ENCODE results near the gene SLC16A8. TPM values are rescaled to one million over a fixed set of nuclear protein-coding genes. Genes with fewer than 3 reads are reported as not detected.

SLC16A8 gene
- total RNA-seq, 1 experiment from 2014 or later, result not detected

DNA sequence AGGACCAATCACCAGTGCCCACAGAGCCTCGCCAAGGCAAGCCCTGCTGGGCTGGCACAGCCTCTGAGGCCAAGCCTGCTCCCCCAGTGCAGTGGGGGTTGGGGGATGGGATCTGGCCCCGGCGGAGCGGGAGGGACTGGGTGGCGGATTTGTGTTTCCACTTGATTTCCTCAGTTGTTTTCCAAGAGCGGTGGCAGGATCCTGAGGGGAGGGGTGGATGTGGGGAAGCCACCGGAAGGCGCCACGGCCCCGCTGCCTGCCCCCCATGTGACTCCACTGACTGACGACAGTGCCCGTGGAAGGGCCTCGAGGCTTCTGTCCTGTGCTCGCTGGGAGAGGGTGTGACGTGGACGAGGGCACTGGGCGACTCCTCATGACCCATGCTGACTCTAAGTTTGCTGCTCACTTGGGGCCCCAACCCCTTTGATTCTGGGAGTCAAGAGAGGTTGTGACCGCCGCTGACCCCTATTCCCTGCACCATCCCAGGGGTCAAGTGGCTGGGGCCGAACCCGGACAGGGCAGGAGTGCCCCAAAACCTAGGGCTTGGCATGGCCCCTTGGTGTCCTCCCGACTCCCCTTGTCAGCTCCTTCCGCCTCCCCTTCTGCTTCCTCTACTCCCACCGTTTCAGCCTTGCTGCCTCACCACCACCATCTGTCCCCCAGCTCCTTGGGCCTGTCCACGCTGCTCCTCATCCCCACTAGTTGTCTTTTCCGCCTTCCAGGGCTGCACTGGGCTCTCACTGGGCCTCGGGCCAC lies 50.3 kb downstream of the SLC16A8 start:
- peaks cover 14% of the 10 kb centered on the region for H3K27me3 Mint-ChIP-seq (ENCODE audit: unreplicated experiment)
- BruUV-seq (replicated peaks), result no TSS peak
- DNase-seq, result no peak
- peaks cover 13% of the 10 kb centered on the region for H3K36me3 Mint-ChIP-seq (ENCODE audit: insufficient read depth, unreplicated experiment)
- no peaks in the 10 kb centered on the region for H3K9me3 Mint-ChIP-seq (ENCODE audit: low read depth, unreplicated experiment)
- peaks cover 18% of the 10 kb centered on the region for H3K4me1 Mint-ChIP-seq (ENCODE audit: low read depth, unreplicated experiment)
- TF ChIP-seq, protein P1, sequence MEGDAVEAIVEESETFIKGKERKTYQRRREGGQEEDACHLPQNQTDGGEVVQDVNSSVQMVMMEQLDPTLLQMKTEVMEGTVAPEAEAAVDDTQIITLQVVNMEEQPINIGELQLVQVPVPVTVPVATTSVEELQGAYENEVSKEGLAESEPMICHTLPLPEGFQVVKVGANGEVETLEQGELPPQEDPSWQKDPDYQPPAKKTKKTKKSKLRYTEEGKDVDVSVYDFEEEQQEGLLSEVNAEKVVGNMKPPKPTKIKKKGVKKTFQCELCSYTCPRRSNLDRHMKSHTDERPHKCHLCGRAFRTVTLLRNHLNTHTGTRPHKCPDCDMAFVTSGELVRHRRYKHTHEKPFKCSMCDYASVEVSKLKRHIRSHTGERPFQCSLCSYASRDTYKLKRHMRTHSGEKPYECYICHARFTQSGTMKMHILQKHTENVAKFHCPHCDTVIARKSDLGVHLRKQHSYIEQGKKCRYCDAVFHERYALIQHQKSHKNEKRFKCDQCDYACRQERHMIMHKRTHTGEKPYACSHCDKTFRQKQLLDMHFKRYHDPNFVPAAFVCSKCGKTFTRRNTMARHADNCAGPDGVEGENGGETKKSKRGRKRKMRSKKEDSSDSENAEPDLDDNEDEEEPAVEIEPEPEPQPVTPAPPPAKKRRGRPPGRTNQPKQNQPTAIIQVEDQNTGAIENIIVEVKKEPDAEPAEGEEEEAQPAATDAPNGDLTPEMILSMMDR (IDR thresholded peaks at IDR 0.05; ENCODE audit: unreplicated experiment), result no peak
- intact Hi-C loops (cut with micrococcal nuclease; ENCODE audit: unreplicated experiment), result no loop called here
- H3K4me3 Mint-ChIP-seq (ENCODE audit: low read depth, unreplicated experiment), result peak overlapping the region; percentile 1
- CTCF ChIA-PET, result interaction anchor here (0.7 to 1.8 kb wide), 2 partner anchors 15 to 19 kb away, joined by 3 to 12 read pairs; no protein-coding TSS in a partner anchor
- peak overlapping the region; percentile 64 for H3K27ac Mint-ChIP-seq (ENCODE audit: unreplicated experiment)

DNA sequence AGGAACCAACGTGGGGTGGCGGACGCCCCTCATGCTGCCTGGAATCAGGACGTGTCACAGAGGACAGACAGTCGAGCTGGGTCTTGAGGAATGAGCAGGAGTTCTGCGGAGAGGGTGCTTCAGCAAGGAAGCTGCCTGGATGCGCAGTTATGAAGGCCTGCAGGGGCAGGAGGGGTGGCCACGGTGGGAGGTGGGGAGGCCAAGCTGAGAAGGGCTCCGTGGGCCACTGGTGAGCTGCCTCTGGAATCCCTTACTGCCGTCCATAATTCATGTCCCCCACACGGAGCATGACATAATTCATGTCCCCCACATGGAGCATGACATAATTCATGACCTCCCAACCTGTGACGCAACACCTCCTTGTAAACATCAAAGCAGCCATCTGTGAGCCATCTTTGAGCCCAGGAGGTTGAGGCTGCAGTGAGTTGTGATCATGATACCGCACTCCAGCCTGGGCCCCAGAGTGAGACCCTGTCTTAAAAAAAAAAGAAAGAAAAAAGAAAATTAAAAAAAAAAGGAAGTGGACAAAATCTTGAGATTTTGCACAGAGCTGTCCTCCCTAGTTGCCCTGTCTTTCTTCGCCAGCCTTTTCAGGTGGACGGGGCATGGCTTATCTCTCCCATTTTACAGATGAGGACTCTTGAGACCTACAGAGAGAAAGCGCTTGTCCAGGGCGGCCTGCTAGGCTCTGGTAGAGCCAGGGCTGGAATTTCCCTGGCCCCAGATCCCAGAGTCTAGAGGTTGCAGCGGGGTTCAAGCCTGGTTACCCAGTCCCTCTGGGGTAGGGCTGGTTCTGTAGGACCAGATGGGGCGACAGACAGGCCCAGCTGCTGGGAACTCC lies 51.1 kb downstream of the SLC16A8 start:
- TF ChIP-seq, protein P1 (IDR thresholded peaks at IDR 0.05; ENCODE audit: unreplicated experiment), result no peak
- Mint-ChIP-seq H3K27ac (ENCODE audit: unreplicated experiment) (no peak overlapping the region), H3K4me1 (ENCODE audit: low read depth, unreplicated experiment) (peaks cover 18% of the 10 kb centered on the region), H3K27me3 (ENCODE audit: unreplicated experiment) (peaks cover 22% of the 10 kb centered on the region), H3K9me3 (ENCODE audit: low read depth, unreplicated experiment) (no peaks in the 10 kb centered on the region), H3K36me3 (ENCODE audit: insufficient read depth, unreplicated experiment) (peaks cover 13% of the 10 kb centered on the region), H3K4me3 (ENCODE audit: low read depth, unreplicated experiment) (no peak overlapping the region)
- CTCF ChIA-PET, result interaction anchor here (1.3 kb wide), 1 partner anchor 19 kb away, joined by 4 read pairs; no protein-coding TSS in a partner anchor
- no TSS peak for BruUV-seq (replicated peaks)
- no peak for DNase-seq
- intact Hi-C loops (cut with micrococcal nuclease; ENCODE audit: unreplicated experiment), result no loop called here

DNA sequence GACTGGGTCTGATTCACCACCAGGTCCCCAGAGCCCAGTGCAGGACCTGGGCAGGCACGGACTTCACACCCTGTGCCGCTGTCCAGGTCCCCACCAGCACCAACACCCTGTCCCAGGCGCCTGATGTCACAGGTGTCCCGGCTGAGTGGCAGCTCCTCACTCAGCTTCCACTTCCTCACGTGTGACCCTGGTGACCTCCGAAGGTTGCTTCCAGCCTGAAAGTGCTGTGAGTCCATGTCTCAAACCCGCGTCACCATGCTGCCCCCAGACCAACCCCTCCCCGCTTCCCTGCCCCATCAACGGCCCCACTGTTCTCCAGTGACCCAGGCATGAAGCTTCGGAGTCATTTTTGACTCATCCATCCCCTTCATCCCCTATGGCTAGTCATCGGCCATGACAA lies 52.5 kb downstream of the SLC16A8 start:
- Mint-ChIP-seq H3K4me1 (ENCODE audit: low read depth, unreplicated experiment) (peaks cover 18% of the 10 kb centered on the region), H3K27ac (ENCODE audit: unreplicated experiment) (no peak overlapping the region), H3K27me3 (ENCODE audit: unreplicated experiment) (peaks cover 34% of the 10 kb centered on the region), H3K4me3 (ENCODE audit: low read depth, unreplicated experiment) (no peak overlapping the region), H3K36me3 (ENCODE audit: insufficient read depth, unreplicated experiment) (peaks cover 13% of the 10 kb centered on the region), H3K9me3 (ENCODE audit: low read depth, unreplicated experiment) (no peaks in the 10 kb centered on the region)
- no TSS peak for BruUV-seq (replicated peaks)
- no peak for DNase-seq
- CTCF ChIA-PET, result no interaction called here
- intact Hi-C loops (cut with micrococcal nuclease; ENCODE audit: unreplicated experiment), result no loop called here
- TF ChIP-seq, protein P1 (IDR thresholded peaks at IDR 0.05; ENCODE audit: unreplicated experiment), result no peak

DNA sequence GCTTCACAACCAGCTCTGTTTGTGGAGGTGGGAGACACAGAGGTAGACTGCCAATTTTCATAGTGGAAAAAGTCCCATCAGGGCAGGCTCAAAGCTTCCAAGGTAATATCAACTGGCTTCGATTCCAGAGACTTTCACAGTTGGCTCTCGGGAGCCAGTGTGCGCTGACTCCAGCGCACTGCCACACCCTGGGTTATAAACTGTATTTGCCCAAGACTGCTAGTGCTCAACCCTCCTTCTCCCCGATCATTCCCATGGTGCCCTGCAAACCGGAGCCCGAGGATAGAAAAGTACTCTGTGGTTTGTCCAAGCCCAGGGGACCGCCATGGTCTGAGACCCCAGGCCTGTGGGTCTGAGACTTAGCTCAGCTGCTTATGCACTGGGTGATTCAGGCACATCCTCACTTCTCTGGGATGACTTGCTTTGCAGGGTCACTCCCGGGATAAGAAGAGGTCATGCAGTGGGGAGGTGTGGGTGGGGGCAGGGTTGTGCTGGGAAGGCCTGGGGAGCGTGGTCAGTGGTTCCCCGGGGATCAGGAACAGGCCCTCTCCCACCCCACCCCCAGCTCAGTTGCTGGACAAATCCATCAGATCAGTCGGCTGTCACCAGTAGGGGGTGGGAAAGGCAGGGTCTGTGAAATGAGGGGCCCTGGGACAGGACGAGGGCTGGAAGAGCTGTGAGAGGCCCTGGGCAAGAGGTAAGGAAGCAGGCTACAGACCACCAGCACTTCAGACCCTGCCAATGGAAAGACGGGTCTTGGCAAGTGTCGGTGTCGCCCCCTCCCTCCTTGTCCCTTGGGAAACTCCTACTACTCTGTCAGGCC lies 53.5 kb downstream of the SLC16A8 start:
- Mint-ChIP-seq H3K4me3 (ENCODE audit: low read depth, unreplicated experiment) (no peak overlapping the region), H3K27ac (ENCODE audit: unreplicated experiment) (no peak overlapping the region), H3K9me3 (ENCODE audit: low read depth, unreplicated experiment) (no peaks in the 10 kb centered on the region), H3K4me1 (ENCODE audit: low read depth, unreplicated experiment) (peaks cover 18% of the 10 kb centered on the region), H3K27me3 (ENCODE audit: unreplicated experiment) (peaks cover 40% of the 10 kb centered on the region), H3K36me3 (ENCODE audit: insufficient read depth, unreplicated experiment) (peaks cover 12% of the 10 kb centered on the region)
- DNase-seq, result no peak
- TF ChIP-seq, protein P1 (IDR thresholded peaks at IDR 0.05; ENCODE audit: unreplicated experiment), result no peak
- intact Hi-C loops (cut with micrococcal nuclease; ENCODE audit: unreplicated experiment), result no loop called here
- CTCF ChIA-PET, result no interaction called here
- no TSS peak for BruUV-seq (replicated peaks)

Data from Calu3 (cell line).